ENCODE results near the gene HLCS.

HLCS gene

GRCh38 chr21:36723371-36723881 is 243.0 kb downstream of the HLCS start:
- TF ChIP-seq CTCF (IDR thresholded peaks at IDR 0.05) = no peak
- Histone ChIP-seq H3K27me3 (peaks cover 56% of the 10 kb centered on the region), H3K36me3 (no peaks in the 10 kb centered on the region), H3K27ac (no peak overlapping the region), H3K4me1 (ENCODE audit: control insufficient read depth in 1 of 2, insufficient read depth in 1 of 2, low read depth in 1 of 2, low read length in 1 of 2) (no peaks in the 10 kb centered on the region), H3K9me3 (no peaks in the 10 kb centered on the region), H3K4me3 (ENCODE audit: low read depth in 1 of 2, low read length in 1 of 2) (no peak overlapping the region)

- Histone ChIP-seq H3K4me1 (ENCODE audit: control insufficient read depth in 1 of 2, insufficient read depth in 1 of 2, low read depth in 1 of 2, low read length in 1 of 2) (no peaks in the 10 kb centered on the region), H3K4me3 (ENCODE audit: low read depth in 1 of 2, low read length in 1 of 2) (no peak overlapping the region), H3K27ac (no peak overlapping the region), H3K9me3 (no peaks in the 10 kb centered on the region), H3K27me3 (peaks cover 64% of the 10 kb centered on the region), H3K36me3 (no peaks in the 10 kb centered on the region)
- TF ChIP-seq CTCF (IDR thresholded peaks at IDR 0.05) = no peak
Observed at GRCh38 chr21:36722370-36723368, 243.8 kb downstream of the HLCS start.

GRCh38 chr21:36721817-36722216 is 244.7 kb downstream of the HLCS start:
- H3K27ac ChIP-seq = no peak overlapping the region
- H3K36me3 ChIP-seq = no peaks in the 10 kb centered on the region
- no peak overlapping the region for H3K4me3 ChIP-seq (ENCODE audit: low read depth in 1 of 2, low read length in 1 of 2)
- H3K4me1 ChIP-seq (ENCODE audit: control insufficient read depth in 1 of 2, insufficient read depth in 1 of 2, low read depth in 1 of 2, low read length in 1 of 2) = no peaks in the 10 kb centered on the region
- TF ChIP-seq CTCF (IDR thresholded peaks at IDR 0.05) = no peak
- peaks cover 68% of the 10 kb centered on the region for H3K27me3 ChIP-seq
- no peaks in the 10 kb centered on the region for H3K9me3 ChIP-seq

GRCh38 chr21:36719614-36720013 is 246.9 kb downstream of the HLCS start:
- H3K27ac ChIP-seq = no peak overlapping the region
- TF ChIP-seq CTCF (IDR thresholded peaks at IDR 0.05) = no peak
- no peaks in the 10 kb centered on the region for H3K36me3 ChIP-seq
- H3K9me3 ChIP-seq = no peaks in the 10 kb centered on the region
- peaks cover 81% of the 10 kb centered on the region for H3K27me3 ChIP-seq
- no peaks in the 10 kb centered on the region for H3K4me1 ChIP-seq (ENCODE audit: control insufficient read depth in 1 of 2, insufficient read depth in 1 of 2, low read depth in 1 of 2, low read length in 1 of 2)
- H3K4me3 ChIP-seq (ENCODE audit: low read depth in 1 of 2, low read length in 1 of 2) = no peak overlapping the region

- H3K4me3 ChIP-seq (ENCODE audit: low read depth in 1 of 2, low read length in 1 of 2) = no peak overlapping the region
- H3K36me3 ChIP-seq = no peaks in the 10 kb centered on the region
- no peak for TF ChIP-seq CTCF (IDR thresholded peaks at IDR 0.05)
- H3K4me1 ChIP-seq (ENCODE audit: control insufficient read depth in 1 of 2, insufficient read depth in 1 of 2, low read depth in 1 of 2, low read length in 1 of 2) = no peaks in the 10 kb centered on the region
- no peak overlapping the region for H3K27ac ChIP-seq
- no peaks in the 10 kb centered on the region for H3K9me3 ChIP-seq
- H3K27me3 ChIP-seq = peaks cover 87% of the 10 kb centered on the region
Observed at GRCh38 chr21:36718951-36719501, 247.4 kb downstream of the HLCS start.
